GM23248 (cell line): ENCODE measurements around the gene RWDD4.

Source experiments
- EZH2 ChIP-seq: fragments of 200-600 bp; sonication (generic); IDR thresholded peaks from 2 replicates; pipeline ENCODE4 v1.6.1; 2018; ENCODE audit warnings: antibody characterized with exemption, mild to moderate bottlenecking; ENCODE audit not compliant: insufficient read depth, poor library complexity, severe bottlenecking
- EZH2phosphoT487 ChIP-seq: fragments of 200-600 bp; sonication (generic); IDR thresholded peaks from 2 replicates; pipeline ENCODE4 v1.6.1; 2018; ENCODE audit warnings: antibody characterized with exemption, moderate library complexity, mild to moderate bottlenecking, low read depth; ENCODE audit not compliant: insufficient read depth

DNA sequence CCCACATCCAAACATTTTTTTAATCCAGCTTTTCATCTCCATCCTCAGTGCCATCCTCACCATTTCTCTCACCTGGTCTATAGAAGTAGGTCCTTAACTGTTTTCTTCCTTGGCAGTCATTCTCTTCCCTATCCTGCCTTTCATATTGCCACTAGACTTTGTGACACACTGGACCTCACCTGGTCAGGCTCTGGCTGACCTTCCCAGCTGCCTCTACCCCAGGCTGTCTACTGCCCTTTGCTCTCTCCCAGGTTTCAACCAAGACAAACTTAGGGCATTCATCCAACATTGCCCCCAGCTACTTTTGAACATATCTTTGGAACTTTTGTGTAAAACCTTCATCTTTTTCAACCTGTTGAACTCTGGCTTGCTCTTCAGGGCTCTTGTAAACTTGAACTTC lies 39.9 kb upstream of the RWDD4 start:
- TF ChIP-seq EZH2phosphoT487 = no peak
- no peak for TF ChIP-seq EZH2
